Muscle of arm (tissue), 14 donors: ENCODE results near the gene ZNF717. TPM values are rescaled to one million over a fixed set of nuclear protein-coding genes. Genes with fewer than 3 reads are reported as not detected.
A peak's percentile ranks its signal among the peaks of the same experiment; 100 is the strongest.
"Not testable (repeated sequence)": the region's sequence is repeated elsewhere in the genome, so short reads cannot be mapped to it uniquely, and the experiment has no call there.

ENCODE experiments used
- DNase-seq: peaks from one replicate; pipeline ENCODE4 v3.0.0-alpha.2; 2013
- long read RNA-seq, 11 donors: transcript quantifications; one replicate each; lab custom pipeline, GENCODE V29; 2026
- polyA plus RNA-seq, 12 donors: library from polyadenylated mRNA; unstranded; fragments of 120-200 nt; gene quantifications; one replicate each; pipeline ENCODE4 v1.2.1, GENCODE V29; 2013; ENCODE audit not compliant: insufficient read length in 12 of 12

ZNF717 gene
- 10 to 100 TPM in 5 of 12 donors, 1 to 10 TPM in 6, not detected in 1; 5.5 to 13.6 (median 9.7) TPM for polyA plus RNA-seq
- long read RNA-seq, donor 1, partial matches to known transcripts = 12 of 12 reads
- long read RNA-seq, donor 1, other reads (novel, unspliced or antisense) = 0 of 12 reads
- long read RNA-seq, donor 2, partial matches to known transcripts = 6 of 7 reads
- long read RNA-seq, donor 2, other reads (novel, unspliced or antisense) = 0 of 7 reads
- long read RNA-seq, donor 3 = 0 reads
- long read RNA-seq, donor 4 = 0 reads
- long read RNA-seq, donor 5, partial matches to known transcripts = 5 of 7 reads
- long read RNA-seq, donor 5, other reads (novel, unspliced or antisense) = 0 of 7 reads
- long read RNA-seq, donor 6 = 0 reads
- long read RNA-seq, donor 7 = 0 reads
- long read RNA-seq, donor 8 = 0 reads
- long read RNA-seq, donor 9 = 0 reads
- long read RNA-seq, donor 10, partial matches to known transcripts = 0 of 1 reads
- long read RNA-seq, donor 10, other reads (novel, unspliced or antisense) = 0 of 1 reads
- long read RNA-seq, donor 11, partial matches to known transcripts = 0 of 1 reads
- long read RNA-seq, donor 11, other reads (novel, unspliced or antisense) = 0 of 1 reads

- peak; percentile 91 for DNase-seq
Observed at GRCh38 chr3:75785081-75785755, at the start of gene ZNF717. ZNF717 (minus strand) TSS chr3:75785549; CDS start chr3:75783362, 2,187 bp downstream.

- DNase-seq = not testable (repeated sequence)
Observed at GRCh38 chr3:75831076-75831475, 45.7 kb upstream of the ZNF717 start.

- not testable (repeated sequence) for DNase-seq
Observed at GRCh38 chr3:75818019-75818418, 32.7 kb upstream of the ZNF717 start.

- DNase-seq = not testable (repeated sequence)
Observed at GRCh38 chr3:75816287-75817180, 31.2 kb upstream of the ZNF717 start.

GRCh38 chr3:75814797-75815196 lies 29.4 kb upstream of the ZNF717 start:
- no peak for DNase-seq

- DNase-seq = no peak
Observed at GRCh38 chr3:75782506-75782905, 2.8 kb downstream of the ZNF717 start.

- DNase-seq = no peak
Observed at GRCh38 chr3:75781079-75781745, 4.1 kb downstream of the ZNF717 start.

GRCh38 chr3:75777742-75778141 lies 7.6 kb downstream of the ZNF717 start:
- not testable (repeated sequence) for DNase-seq

GRCh38 chr3:75771631-75772030 lies 13.7 kb downstream of the ZNF717 start:
- not testable (repeated sequence) for DNase-seq

- no peak for DNase-seq
Observed at GRCh38 chr3:75768303-75769017, 16.9 kb downstream of the ZNF717 start.

GRCh38 chr3:75737831-75738493 lies 47.4 kb downstream of the ZNF717 start:
- no peak for DNase-seq

- DNase-seq = no peak
Observed at GRCh38 chr3:75727985-75728384, 57.4 kb downstream of the ZNF717 start.

- no peak for DNase-seq
Observed at GRCh38 chr3:75692061-75692460, 93.3 kb downstream of the ZNF717 start.

GRCh38 chr3:75687323-75687722 lies 98.0 kb downstream of the ZNF717 start:
- DNase-seq = no peak

Other genes starting within 250 kb of the ZNF717 start
- under 1 TPM in 1 of 12 donors, not detected in 11; 0.08 TPM for gene FRG2C, start 121.2 kb downstream of the ZNF717 start, polyA plus RNA-seq